HG02870 (cell line): ENCODE measurements around the gene DGKG.
A peak's percentile ranks its signal among the peaks of the same experiment; 100 is the strongest.

Source experiments
- ATAC-seq: cut with Tn5 transposase; IDR thresholded peaks from one replicate; pipeline ENCODE4 v1.9.1; 2021; ENCODE audit warnings: mild to moderate bottlenecking, moderate library complexity; ENCODE audit not compliant: unreplicated experiment

The DGKG gene

DNA sequence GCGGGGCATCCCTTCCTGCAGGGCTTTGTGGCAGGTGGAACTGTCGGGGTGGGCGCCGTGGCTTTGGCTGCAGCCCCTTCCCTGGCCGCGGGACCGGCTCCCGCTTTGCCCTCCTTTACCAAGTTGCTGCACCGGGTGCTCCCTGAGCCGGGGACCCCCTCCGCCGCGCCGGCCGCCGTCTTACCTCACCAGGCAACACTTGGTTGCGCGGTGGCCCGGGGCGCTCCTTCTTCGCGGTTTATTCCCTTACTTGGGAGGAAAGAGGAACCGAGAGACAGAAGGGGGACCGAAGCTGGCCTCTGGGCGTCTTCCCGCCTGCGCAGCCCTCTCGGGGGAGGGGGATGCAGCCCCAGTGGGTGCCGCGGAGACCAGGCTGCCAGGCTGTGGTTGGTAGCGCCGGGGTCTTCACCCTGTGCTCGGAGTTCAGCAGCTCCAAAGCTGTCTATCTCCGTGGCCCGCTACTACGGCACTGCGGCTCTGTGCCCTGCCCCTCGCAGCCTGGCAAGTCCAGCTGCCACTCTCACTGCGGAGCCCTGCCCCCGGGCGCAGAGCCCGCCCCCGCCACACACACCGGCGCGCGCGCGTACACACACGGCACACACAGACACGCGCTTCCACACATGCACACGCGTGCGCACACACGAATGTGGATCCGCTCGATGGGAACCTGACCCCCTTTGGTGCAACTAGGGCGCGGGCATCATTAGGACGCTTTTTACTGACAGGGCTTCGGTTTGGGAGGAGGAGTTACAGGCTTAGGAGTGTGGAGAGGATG, at the start of gene DGKG:
DGKG (minus strand) TSS at position 473 of the 775 bp plus-strand sequence. CDS start 41,775 bp downstream, outside the sequence.
- ATAC-seq = peak; percentile 53

DNA sequence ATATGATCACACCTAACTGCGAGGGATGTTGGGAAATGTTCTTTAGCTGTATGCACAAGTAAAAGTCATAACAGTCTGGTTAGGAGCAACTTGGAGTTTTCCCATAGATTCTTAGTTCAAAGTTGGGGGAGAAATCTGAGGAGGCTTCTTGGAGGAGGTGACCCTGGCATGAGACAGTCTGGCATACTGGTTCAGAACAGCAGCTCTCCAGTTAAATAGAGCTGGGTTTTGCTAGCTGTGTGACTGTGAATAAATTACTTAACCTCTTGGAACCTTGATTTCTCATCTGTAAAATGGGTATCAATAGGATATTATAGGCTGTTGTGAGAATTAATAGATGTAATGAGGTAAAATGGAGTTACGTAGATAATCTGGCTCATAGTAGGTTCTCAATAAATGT, 49.1 kb upstream of the DGKG start:
- no peak for ATAC-seq

GRCh38 chr3:186406669-186407635, 44.9 kb upstream of the DGKG start:
- no peak for ATAC-seq

- no peak for ATAC-seq
These were observed 39.5 kb upstream of the DGKG start for GRCh38 chr3:186401556-186401955.

DNA sequence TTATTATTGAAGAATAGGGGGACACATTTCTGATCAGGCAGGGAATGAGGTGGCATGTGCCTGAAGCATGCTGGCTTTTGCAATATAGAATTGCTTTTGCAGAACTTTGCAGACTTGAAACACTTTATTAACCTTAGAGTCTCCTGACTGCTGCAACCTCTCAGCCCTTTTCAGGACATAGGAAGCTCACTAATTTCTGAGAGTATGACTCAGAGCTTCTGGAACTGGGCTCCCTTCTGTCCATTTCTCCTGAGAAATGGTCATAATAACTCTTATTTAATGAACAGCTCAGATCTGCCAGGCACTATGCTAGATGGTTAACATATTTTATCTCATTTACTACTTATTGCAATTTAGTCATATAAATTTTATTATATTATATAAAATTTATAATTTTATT, 38.6 kb upstream of the DGKG start:
- no peak for ATAC-seq

DNA sequence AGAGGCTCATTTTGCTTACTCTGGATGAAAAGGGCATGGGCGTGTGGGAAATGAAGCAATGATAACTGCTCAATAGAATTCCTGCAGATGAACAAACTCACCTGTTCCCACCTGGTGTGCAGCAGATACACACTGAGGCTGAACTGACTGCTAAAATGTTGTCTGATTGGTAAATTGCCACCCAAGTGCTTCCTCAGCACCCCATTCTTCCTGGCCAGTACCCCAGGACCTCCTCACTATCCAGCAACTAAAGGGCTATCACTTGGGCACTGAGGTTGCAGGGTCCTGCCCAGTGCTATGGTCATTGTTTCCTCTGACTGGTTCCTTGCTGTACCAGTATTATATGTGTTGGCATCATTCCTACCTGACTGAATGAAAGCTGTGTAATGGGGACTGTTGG, 38.0 kb upstream of the DGKG start:
- no peak for ATAC-seq

DNA sequence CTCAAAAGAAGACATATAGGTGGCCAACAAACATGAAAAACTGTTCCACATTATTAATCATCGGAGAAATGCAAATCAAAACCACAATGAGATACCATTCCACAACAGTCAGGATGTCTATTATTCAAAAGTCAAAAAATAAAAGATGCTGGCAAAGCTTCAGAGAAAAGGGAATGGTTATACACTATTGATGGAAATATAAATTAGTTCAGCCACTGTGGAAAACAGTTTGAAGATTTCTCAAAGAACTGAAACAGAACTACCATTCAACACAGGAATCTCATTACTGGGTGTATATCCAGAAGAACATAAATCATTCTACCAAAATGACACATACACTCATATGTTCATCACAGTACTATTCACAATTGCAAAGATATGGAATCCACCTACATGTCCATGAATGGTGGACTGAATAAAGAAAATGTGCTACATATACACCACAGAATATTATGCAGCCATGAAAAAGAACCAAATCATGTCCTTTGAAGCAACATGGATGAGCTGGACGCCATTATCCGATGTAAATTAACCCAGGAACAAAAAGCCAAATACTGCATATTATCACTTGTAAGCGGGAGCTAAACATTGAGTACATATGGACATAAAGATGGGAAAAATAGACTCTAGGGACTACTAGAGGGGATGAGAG, 32.7 kb upstream of the DGKG start:
- ATAC-seq = no peak

DNA sequence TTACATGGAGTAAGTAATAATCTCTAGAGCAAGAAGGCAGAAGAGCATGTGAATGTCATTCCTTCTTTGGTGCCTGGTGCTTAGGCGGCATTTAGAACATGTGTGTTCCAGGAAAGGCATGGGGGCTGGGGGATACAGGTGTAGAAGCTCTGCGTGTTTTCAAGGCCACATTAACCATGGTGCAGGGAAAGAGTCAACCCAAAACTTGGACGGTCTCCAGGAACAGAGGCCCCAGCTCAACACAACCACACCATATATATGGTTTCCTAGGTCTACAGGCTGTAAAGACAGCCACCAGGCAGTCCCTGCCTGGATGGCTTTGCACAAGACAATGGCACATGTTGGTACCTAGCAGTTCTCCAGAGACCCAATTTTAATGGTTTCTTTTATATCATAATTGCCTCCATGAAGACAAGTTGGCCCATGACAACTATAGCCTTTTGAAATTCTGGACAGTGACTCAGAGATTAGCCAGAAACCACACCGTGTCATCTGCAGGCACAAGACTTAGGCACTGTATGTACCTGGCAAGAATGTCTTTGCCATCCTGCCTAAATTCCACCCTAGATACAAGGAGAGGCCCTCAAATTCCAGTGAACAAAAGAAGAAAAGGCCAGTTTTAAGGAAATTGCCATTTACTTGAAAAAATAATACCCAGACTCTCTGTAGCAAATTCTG, 25.0 kb upstream of the DGKG start:
- ATAC-seq = no peak

- no peak for ATAC-seq
These were observed 24.0 kb upstream of the DGKG start for GRCh38 chr3:186385856-186386602.

GRCh38 chr3:186383026-186383993, 21.3 kb upstream of the DGKG start:
- no peak for ATAC-seq

- ATAC-seq = no peak
These were observed 20.3 kb upstream of the DGKG start for GRCh38 chr3:186382217-186382885.

GRCh38 chr3:186381424-186382216, 19.6 kb upstream of the DGKG start:
- ATAC-seq = no peak

- ATAC-seq = no peak
These were observed 18.8 kb upstream of the DGKG start for GRCh38 chr3:186380622-186381380.

DNA sequence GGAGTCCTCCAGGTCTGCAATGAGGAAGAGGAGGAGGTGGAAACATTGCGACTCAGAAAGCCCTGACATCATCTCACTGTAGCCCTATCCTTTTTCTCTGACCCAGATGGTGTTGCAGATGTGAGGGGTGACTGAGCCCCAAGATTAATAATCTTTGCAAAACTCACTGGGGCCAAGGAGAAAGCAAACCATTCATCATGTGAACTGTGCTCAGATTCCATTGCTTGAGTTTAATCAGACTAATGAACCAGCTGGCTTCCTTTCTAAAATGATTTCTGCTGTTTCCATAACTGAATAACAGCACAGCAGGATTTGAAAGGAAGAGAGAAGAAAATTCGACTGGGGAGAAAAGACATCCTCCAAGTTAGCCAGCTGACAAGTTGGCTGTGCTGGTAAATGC, 13.4 kb upstream of the DGKG start:
- ATAC-seq = no peak

GRCh38 chr3:186374376-186374775, 12.3 kb upstream of the DGKG start:
- no peak for ATAC-seq

DNA sequence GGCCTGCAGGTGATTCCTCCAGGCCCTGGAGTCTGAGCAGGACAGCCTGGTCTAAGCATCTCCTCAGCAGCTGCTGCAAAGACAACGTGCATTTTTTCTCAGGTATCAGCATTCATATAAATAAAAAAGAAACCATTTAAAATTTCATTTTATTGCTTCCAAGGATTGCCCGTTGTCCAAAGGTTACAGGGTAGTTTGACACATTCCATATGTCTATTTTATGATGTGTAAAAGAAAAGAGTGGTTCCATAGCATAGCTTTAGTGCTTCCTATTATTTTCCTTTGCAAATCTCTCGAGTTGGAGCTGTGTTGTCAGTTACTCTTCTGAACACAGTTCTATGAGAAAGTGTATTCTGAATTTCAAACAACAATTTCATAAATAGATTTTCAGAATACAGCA, 7.2 kb upstream of the DGKG start:
- no peak for ATAC-seq

DNA sequence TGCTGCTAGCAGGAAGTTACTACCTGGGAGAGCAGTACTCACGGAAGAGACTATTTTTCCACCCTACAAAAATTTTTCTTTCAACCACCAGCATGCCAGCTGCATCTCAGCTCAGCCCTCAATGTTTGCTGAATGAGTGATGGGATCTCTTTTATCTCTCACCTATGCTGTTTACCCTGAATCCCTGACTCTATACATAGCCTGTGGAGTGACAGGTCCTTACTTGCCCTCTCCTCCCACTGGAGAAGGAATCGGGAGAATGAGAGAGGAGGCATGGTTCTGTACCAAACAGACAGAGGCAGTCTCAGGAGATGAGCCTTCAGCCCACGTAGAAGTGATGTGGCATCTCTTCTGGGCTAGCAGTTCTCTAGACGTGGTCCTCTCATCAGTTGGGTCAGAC, 6.7 kb upstream of the DGKG start:
- no peak for ATAC-seq
